Measurements from ENCODE around the gene MAPK10. TPM values are rescaled to one million over a fixed set of nuclear protein-coding genes. Genes with fewer than 3 reads are reported as not detected.

The MAPK10 gene
- total and polyA plus RNA-seq, 9 of the 15 experiments (the other 6 are each of a cell fraction or from before 2014, with no cell fraction given): 0.10 to 0.53 (median 0.18) TPM; not detected in 4

DNA sequence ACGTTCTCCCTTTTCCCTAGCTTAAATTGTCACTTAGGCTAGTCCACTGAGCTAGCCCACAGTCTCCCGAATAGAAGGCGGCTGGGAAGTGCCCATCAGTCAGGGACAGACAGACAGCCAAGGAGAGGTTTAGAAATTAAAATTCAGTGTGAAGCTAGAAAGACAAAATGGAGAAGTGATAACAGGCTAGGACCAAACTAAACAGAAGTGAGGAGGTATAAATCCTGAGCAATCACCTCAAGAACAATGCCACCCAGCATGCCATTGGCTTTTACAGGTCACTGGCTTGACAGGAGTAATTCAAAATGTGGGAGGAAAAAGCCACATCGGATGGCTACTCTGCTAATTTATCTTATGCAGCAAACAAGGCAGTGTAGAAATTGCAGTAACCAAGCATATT is 138.9 kb downstream of the MAPK10 start:
- no TSS peak for BruUV-seq (replicated peaks)
- Histone ChIP-seq H3K27ac (ENCODE audit: extremely low read depth, low read depth, low read length) (no peak overlapping the region), H4K20me1 (replicated peaks; ENCODE audit: control insufficient read depth, insufficient read depth, low read length) (no peaks in the 10 kb centered on the region), H3K36me3 (ENCODE audit: control insufficient read depth, insufficient read depth, low read length) (no peaks in the 10 kb centered on the region), H2AFZ (ENCODE audit: low read depth, low read length) (no peak overlapping the region), H3K4me1 (replicated peaks in 1 of 2; ENCODE audit: control insufficient read depth in 2 of 2, insufficient read depth in 2 of 2, low read length in 2 of 2) (no peaks in the 10 kb centered on the region), H3K9me1 (ENCODE audit: control insufficient read depth, insufficient read depth, low read length) (no peaks in the 10 kb centered on the region), H3K4me3 (no peak overlapping the region), H3K4me2 (ENCODE audit: insufficient read depth, low read length) (no peak overlapping the region), H3K79me2 (ENCODE audit: control insufficient read depth, insufficient read depth, low read length) (no peaks in the 10 kb centered on the region), H3K9ac (ENCODE audit: insufficient read depth in 1 of 2, low read depth in 2 of 2, low read length in 2 of 2) (no peak overlapping the region), H3K9me3 (replicated peaks; ENCODE audit: control insufficient read depth, insufficient read depth, low read depth, low read length) (no peaks in the 10 kb centered on the region), H3K27me3 (ENCODE audit: control insufficient read depth in 2 of 2, insufficient read depth in 2 of 2, low read length in 2 of 2) (no peaks in the 10 kb centered on the region)
- CTCF ChIA-PET (ENCODE audit: low intra/inter-chr PET ratio): no interaction called here
- DNase-seq (ENCODE audit: extremely low read depth in 1 of 4, low spot score in 3 of 4) (no peak), FAIRE-seq (no peak), ATAC-seq (no peak)
- POLR2A ChIA-PET: no interaction called here
- 4% methylated on average over 4 of the region's 4 CpGs for WGBS (ENCODE audit: insufficient coverage, low coverage, missing lambda C conversion rate)
- intact Hi-C loops (cut with micrococcal nuclease) (loop anchor here (5.0 to 10.0 kb wide), 2 partner anchors 176 to 424 kb away; no protein-coding TSS in a partner anchor), in situ Hi-C loops (cut with MboI) (no loop called here)
- TF ChIP-seq DMBX1 (CRISPR knock-in tag; IDR thresholded peaks at IDR 0.05; ENCODE audit: borderline replicate concordance) (no peak), ZNF239 (CRISPR knock-in tag; IDR thresholded peaks at IDR 0.05) (no peak), CHD4 (IDR thresholded peaks at IDR 0.05; ENCODE audit: insufficient read depth, insufficient replicate concordance, low read depth, low read length, poor library complexity, severe bottlenecking) (no peak), FOS (IDR thresholded peaks at IDR 0.05; ENCODE audit: extremely low read depth, insufficient read length) (no peak), BRF1 (IDR thresholded peaks at IDR 0.05; ENCODE audit: borderline replicate concordance, extremely low read depth, insufficient read length) (no peak), ZNF644 (tag; IDR thresholded peaks at IDR 0.05; ENCODE audit: low read depth) (no peak), MTA2 (IDR thresholded peaks at IDR 0.05; ENCODE audit: low read depth) (no peak), BHLHE40 (IDR thresholded peaks at IDR 0.05; ENCODE audit: low read length) (no peak)
- TF ChIP-seq, protein P1, sequence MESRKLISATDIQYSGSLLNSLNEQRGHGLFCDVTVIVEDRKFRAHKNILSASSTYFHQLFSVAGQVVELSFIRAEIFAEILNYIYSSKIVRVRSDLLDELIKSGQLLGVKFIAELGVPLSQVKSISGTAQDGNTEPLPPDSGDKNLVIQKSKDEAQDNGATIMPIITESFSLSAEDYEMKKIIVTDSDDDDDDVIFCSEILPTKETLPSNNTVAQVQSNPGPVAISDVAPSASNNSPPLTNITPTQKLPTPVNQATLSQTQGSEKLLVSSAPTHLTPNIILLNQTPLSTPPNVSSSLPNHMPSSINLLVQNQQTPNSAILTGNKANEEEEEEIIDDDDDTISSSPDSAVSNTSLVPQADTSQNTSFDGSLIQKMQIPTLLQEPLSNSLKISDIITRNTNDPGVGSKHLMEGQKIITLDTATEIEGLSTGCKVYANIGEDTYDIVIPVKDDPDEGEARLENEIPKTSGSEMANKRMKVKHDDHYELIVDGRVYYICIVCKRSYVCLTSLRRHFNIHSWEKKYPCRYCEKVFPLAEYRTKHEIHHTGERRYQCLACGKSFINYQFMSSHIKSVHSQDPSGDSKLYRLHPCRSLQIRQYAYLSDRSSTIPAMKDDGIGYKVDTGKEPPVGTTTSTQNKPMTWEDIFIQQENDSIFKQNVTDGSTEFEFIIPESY (CRISPR knock-in tag; IDR thresholded peaks at IDR 0.05): no peak
- TF ChIP-seq, protein P2, sequence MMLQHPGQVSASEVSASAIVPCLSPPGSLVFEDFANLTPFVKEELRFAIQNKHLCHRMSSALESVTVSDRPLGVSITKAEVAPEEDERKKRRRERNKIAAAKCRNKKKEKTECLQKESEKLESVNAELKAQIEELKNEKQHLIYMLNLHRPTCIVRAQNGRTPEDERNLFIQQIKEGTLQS (IDR thresholded peaks at IDR 0.05): no peak
- TF ChIP-seq, protein P2 (CRISPR knock-in tag; conservative IDR thresholded peaks at IDR 0.05): no peak
- TF ChIP-seq, protein P3, sequence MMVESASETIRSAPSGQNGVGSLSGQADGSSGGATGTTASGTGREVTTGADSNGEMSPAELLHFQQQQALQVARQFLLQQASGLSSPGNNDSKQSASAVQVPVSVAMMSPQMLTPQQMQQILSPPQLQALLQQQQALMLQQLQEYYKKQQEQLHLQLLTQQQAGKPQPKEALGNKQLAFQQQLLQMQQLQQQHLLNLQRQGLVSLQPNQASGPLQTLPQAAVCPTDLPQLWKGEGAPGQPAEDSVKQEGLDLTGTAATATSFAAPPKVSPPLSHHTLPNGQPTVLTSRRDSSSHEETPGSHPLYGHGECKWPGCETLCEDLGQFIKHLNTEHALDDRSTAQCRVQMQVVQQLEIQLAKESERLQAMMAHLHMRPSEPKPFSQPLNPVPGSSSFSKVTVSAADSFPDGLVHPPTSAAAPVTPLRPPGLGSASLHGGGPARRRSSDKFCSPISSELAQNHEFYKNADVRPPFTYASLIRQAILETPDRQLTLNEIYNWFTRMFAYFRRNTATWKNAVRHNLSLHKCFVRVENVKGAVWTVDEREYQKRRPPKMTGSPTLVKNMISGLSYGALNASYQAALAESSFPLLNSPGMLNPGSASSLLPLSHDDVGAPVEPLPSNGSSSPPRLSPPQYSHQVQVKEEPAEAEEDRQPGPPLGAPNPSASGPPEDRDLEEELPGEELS (CRISPR knock-in tag; IDR thresholded peaks at IDR 0.05; ENCODE audit: borderline replicate concordance): no peak
- TF ChIP-seq, protein P4, sequence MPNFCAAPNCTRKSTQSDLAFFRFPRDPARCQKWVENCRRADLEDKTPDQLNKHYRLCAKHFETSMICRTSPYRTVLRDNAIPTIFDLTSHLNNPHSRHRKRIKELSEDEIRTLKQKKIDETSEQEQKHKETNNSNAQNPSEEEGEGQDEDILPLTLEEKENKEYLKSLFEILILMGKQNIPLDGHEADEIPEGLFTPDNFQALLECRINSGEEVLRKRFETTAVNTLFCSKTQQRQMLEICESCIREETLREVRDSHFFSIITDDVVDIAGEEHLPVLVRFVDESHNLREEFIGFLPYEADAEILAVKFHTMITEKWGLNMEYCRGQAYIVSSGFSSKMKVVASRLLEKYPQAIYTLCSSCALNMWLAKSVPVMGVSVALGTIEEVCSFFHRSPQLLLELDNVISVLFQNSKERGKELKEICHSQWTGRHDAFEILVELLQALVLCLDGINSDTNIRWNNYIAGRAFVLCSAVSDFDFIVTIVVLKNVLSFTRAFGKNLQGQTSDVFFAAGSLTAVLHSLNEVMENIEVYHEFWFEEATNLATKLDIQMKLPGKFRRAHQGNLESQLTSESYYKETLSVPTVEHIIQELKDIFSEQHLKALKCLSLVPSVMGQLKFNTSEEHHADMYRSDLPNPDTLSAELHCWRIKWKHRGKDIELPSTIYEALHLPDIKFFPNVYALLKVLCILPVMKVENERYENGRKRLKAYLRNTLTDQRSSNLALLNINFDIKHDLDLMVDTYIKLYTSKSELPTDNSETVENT (CRISPR knock-in tag; IDR thresholded peaks at IDR 0.05): no peak
- TF ChIP-seq, protein P5, sequence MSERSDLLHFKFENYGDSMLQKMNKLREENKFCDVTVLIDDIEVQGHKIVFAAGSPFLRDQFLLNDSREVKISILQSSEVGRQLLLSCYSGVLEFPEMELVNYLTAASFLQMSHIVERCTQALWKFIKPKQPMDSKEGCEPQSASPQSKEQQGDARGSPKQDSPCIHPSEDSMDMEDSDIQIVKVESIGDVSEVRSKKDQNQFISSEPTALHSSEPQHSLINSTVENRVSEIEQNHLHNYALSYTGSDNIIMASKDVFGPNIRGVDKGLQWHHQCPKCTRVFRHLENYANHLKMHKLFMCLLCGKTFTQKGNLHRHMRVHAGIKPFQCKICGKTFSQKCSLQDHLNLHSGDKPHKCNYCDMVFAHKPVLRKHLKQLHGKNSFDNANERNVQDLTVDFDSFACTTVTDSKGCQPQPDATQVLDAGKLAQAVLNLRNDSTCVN (CRISPR knock-in tag; IDR thresholded peaks at IDR 0.05): no peak
